Choroid plexus epithelial cell (primary cell): Measurements from ENCODE around the gene ADORA2B.

Source experiments
- DNase-seq: peaks from one replicate; pipeline ENCODE4 v3.0.0-alpha.2; 2010; ENCODE audit warnings: low read depth
- H3K4me3 ChIP-seq: 2 replicates; pipeline ENCODE4 v1.5.1; 2011; ENCODE audit warnings: low read depth, mild to moderate bottlenecking, control low read depth, low read length, moderate library complexity
- CTCF ChIP-seq: conservative IDR thresholded peaks from 2 replicates; pipeline ENCODE4 v1.5.1; 2011; ENCODE audit warnings: low read depth, mild to moderate bottlenecking, control low read depth, inconsistent platforms, low read length, moderate library complexity

The ADORA2B gene

DNA sequence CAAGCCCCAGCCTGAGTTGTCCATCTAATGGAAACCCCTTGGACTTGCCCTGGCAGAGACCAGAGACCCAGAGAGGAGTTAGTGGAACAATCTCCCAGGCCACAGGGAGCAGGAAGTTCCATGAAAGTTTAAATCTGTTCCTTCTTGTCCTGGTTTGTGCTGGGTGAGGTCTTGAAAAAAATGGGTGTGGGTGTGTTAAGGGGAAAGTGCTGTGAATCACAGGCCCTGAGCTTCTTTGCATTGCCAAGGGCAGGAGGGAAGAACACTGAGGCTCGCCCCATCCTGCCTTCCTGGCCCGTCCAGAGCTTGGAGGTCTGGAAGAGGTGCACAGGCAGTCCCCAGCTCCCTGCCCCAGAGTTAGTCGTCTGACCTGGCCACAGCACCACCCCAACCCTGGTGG is 2.3 kb downstream of the ADORA2B start:
- H3K4me3 ChIP-seq = no peak overlapping the region
- no peak for TF ChIP-seq CTCF
- no peak for DNase-seq

GRCh38 chr17:15947976-15948752 is 3.2 kb downstream of the ADORA2B start:
- no peak for TF ChIP-seq CTCF
- no peak overlapping the region for H3K4me3 ChIP-seq
- no peak for DNase-seq

DNA sequence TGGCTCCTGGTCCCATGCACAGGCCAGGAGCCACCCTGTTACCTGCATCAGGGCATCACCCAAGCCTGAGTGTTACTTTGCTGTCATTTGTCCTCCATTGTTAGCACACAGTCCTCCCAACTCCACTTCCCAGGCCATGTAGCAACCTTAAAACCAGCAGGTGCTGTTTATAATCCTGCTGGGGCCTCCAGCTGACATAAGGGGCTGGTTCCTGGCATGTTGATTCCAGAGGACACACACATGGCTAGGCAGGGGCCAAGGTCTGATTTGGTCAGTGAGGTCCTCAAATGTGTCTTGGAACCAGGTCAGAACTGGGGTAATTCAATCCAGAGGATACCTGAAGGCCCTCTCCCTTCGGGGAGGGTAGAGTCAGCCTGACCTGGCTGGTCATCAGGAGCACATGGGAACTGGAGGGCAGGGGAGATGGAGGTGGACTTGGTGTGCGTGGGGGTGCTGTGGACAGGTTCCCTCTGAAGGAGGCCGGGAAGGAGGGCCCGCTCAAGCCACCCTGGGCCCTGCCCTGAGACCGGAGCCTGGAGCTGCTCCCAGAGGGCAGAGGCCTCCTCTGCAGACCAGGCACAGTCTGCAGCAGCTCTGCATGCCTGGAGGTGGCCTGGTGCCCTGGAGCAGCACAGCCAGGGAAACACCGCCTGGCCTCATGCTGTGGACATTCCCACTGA is 6.6 kb downstream of the ADORA2B start:
- no peak overlapping the region for H3K4me3 ChIP-seq
- DNase-seq = no peak
- no peak for TF ChIP-seq CTCF

GRCh38 chr17:15952048-15952532 is 7.2 kb downstream of the ADORA2B start:
- DNase-seq = no peak
- H3K4me3 ChIP-seq = no peak overlapping the region
- TF ChIP-seq CTCF = no peak

DNA sequence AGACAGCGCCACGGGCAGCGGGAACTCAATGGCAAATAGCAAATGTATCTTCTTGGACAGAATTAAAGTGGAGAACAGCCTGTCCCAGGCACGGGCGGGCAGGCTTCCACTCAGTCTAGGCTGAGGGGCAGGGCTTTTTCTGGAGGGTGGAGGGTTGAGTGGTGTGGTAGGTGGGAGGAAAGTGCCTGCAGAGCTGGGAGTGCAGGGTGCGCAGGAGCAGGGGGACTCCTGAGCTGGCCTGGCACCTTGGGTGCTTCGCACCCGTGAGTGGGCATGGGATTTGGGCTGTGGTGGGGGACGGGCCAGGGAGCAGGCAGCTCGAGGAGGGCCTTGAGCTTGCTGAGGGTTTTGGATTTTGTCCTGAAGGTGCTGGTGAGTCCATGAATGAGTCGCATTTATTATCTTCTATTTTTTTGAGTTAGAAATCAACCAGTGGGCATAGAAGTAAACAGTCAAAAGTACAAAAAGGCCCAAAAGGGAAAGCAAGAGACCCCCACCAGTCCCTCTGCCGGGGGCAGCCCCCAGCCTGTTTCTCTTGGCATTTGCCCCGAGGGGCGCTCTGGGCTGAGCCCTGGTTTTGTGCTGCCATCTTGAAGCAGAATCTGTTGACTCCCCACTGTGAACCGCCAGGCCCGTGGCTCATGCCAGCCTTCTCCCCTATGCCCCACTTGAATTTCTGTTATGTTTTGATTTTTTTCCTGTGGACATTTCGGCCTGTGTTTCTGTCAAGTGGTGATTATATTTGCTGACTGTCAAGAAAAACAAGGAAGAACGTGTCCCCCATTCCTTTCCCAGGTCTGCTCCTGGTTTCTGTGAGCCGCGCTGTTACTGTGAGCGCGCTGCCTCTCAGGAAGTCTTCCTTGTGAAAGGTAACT is 8.2 kb downstream of the ADORA2B start:
- TF ChIP-seq CTCF = no peak
- DNase-seq = no peak
- H3K4me3 ChIP-seq = no peak overlapping the region

DNA sequence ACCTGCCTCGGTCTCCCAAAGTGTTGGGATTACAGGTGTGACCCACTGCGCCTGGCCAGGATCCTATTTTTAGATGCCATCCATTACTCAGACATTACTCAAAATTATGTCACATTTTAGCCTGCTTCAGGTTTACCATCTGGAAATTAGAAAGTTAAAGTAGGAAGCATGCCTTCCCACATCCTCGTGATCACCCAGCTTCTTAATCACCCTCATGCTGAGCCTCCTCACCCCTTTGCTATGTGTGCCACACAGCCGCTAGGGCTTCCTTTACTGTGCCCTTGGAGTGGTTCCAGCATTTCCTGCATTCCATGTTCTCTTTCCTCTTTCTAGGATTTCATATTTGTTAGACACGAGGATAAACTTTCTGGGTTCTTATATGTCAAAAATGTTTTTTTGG is 9.3 kb downstream of the ADORA2B start:
- no peak overlapping the region for H3K4me3 ChIP-seq
- peak; percentile 14 for TF ChIP-seq CTCF
- DNase-seq = peak; percentile 73
